Right cardiac atrium (tissue), 5 donors: ENCODE measurements around the gene KIF21A. TPM values are rescaled to one million over a fixed set of nuclear protein-coding genes. Genes with fewer than 3 reads are reported as not detected.
"Not testable (repeated sequence)": the region's sequence is repeated elsewhere in the genome, so short reads cannot be mapped to it uniquely, and the experiment has no call there.

Experiments
- ATAC-seq, 2 donors: fragments of 200-7000 bp; cut with Tn5 transposase; one replicate each; pipeline versions ENCODE4 v1.8.0 to v1.9.1; 2020; ENCODE audit warnings: moderate library complexity in 2 of 2, mild to moderate bottlenecking in 1 of 2
- DNase-seq, 3 donors: peaks; one replicate each; pipeline ENCODE4 v3.0.0-alpha.2; 2020
- H3K27ac ChIP-seq: one replicate; pipeline ENCODE4 v1.5.1; 2013; ENCODE audit warnings: mild to moderate bottlenecking, low read length, control low read depth, moderate library complexity
- H3K27me3 ChIP-seq: one replicate; pipeline ENCODE4 v1.6.1; 2013; ENCODE audit not compliant: control insufficient read depth, insufficient read depth
- H3K4me1 ChIP-seq: one replicate; pipeline ENCODE4 v1.6.1; 2013; ENCODE audit warnings: low read length; ENCODE audit not compliant: control insufficient read depth, insufficient read depth
- H3K4me3 ChIP-seq: one replicate; pipeline ENCODE4 v1.5.1; 2013; ENCODE audit warnings: low read length, control low read depth
- H3K9me3 ChIP-seq: one replicate; pipeline ENCODE4 v1.6.1; 2013; ENCODE audit warnings: low read length; ENCODE audit not compliant: control insufficient read depth
- WGBS: extraction: QIAGEN DNeasy Blood & Tissue Kit; methylation state at CpG from one replicate; pipeline ENCODE4 v1.1.7; 2013; 5-methylcytosine and 5-hydroxymethylcytosine counted together
- intact Hi-C, 4 donors: fragments of 100-400 bp; cut with DNase I; formaldehyde crosslinking; loops; one replicate each; pipeline versions ENCODE4 v1.11.0 to v1.14.0; 2022 to 2023
- long read RNA-seq, 4 donors: library from polyadenylated mRNA; unstranded; transcript quantifications; one replicate each; pipeline ENCODE4 v2.0.0, GENCODE V29; 2020 to 2021
- polyA plus RNA-seq: library from polyadenylated mRNA; stranded (reverse); fragments of 200-250 nt; gene quantifications from one replicate; pipeline ENCODE4 v1.2.3, GENCODE V29; 2013
- total RNA-seq, 4 donors: library from RNA; stranded (reverse); fragmentation: NEBNext Ultra II Directional; extraction: Animal tissue kit (Norgen Biotek cat#: 25700); gene quantifications; one replicate each; pipeline ENCODE4 v1.2.1, GENCODE V29; 2021
- donor health status: healthy with polysubstance abuse.
- donor health status: DM: no; HTN: yes; CAD: no.
- donor health status: DM: no; HTN: no; CAD: no.
- donor health status: DM: no; HTN: yes; CAD: no; lungs with severe emphysema.
- donor health status: DM: yes; HTN: yes; CAD: no.

KIF21A gene, protein sequence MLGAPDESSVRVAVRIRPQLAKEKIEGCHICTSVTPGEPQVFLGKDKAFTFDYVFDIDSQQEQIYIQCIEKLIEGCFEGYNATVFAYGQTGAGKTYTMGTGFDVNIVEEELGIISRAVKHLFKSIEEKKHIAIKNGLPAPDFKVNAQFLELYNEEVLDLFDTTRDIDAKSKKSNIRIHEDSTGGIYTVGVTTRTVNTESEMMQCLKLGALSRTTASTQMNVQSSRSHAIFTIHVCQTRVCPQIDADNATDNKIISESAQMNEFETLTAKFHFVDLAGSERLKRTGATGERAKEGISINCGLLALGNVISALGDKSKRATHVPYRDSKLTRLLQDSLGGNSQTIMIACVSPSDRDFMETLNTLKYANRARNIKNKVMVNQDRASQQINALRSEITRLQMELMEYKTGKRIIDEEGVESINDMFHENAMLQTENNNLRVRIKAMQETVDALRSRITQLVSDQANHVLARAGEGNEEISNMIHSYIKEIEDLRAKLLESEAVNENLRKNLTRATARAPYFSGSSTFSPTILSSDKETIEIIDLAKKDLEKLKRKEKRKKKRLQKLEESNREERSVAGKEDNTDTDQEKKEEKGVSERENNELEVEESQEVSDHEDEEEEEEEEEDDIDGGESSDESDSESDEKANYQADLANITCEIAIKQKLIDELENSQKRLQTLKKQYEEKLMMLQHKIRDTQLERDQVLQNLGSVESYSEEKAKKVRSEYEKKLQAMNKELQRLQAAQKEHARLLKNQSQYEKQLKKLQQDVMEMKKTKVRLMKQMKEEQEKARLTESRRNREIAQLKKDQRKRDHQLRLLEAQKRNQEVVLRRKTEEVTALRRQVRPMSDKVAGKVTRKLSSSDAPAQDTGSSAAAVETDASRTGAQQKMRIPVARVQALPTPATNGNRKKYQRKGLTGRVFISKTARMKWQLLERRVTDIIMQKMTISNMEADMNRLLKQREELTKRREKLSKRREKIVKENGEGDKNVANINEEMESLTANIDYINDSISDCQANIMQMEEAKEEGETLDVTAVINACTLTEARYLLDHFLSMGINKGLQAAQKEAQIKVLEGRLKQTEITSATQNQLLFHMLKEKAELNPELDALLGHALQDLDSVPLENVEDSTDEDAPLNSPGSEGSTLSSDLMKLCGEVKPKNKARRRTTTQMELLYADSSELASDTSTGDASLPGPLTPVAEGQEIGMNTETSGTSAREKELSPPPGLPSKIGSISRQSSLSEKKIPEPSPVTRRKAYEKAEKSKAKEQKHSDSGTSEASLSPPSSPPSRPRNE (N-terminal part only)
- total RNA-seq: 10 to 100 TPM; 36.4 to 58.7 (median 41.5) TPM
- polyA plus RNA-seq: 26.1 TPM
- long read RNA-seq, donor 1, partial matches to known transcripts: 17 of 18 reads
- long read RNA-seq, donor 1, other reads (novel, unspliced or antisense): 1 of 18 reads
- long read RNA-seq, donor 2, partial matches to known transcripts: 3 of 3 reads
- long read RNA-seq, donor 2, other reads (novel, unspliced or antisense): 0 of 3 reads
- long read RNA-seq, donor 3, partial matches to known transcripts: 68 of 83 reads
- long read RNA-seq, donor 3, other reads (novel, unspliced or antisense): 14 of 83 reads
- long read RNA-seq, donor 4, partial matches to known transcripts: 4 of 8 reads
- long read RNA-seq, donor 4, other reads (novel, unspliced or antisense): 4 of 8 reads

DNA sequence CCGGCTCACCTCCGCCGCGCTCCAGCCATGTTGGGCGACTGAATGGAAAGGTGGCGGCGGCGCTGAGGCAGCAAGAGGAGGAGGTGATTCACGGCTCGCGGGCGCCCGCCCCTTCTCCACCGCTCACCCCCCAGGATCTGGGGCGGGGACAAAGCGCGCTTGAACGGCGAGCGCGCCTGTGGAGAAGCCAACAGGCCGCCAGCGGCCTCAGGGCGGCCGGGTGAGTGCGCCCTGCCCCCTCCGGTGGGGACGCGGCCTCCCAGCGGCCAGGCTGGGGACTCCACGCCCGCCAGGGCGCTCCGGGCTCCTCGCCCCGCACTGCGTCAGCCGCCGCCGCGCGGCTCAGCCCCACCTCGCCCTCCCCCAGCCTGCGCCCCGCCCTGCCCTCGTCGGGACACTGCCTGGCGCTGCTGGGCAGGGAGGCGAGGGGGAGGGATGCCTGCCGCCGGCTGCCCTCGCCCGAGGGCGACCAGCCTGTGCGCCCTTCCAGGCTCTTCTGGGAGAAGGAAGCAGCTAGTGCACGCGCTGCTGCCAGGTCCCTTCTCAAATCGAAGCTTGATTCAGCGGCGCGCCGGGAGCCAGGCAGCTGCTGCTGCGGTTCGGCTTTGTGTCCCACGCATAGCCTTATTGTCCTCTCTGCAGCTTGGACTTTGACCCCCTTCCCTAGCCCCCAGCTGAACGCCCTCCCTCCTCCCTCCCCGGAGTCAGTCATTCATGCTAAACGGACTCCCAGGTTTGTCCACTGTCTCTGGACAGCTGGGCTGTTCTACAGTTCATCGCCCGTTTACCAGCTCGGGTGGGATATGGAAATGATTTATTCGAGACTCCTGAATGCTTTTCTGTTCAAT, at the start of gene KIF21A:
KIF21A (minus strand) TSS at position 40 of the 848 bp plus-strand sequence. CDS start 150 bp downstream, outside the sequence.
- peak within 1 kb of the TSS; percentile 81 for H3K27ac ChIP-seq
- H3K27me3 ChIP-seq: no peaks in the 10 kb centered on the region
- ATAC-seq (peak; percentile 98 to 99), DNase-seq (peak; percentile 93 to 96 (median 96))
- peak within 1 kb of the TSS; percentile 82 for H3K4me3 ChIP-seq
- H3K9me3 ChIP-seq: no peaks in the 10 kb centered on the region
- WGBS: under 1% methylated on average over 72 of the region's 72 CpGs
- H3K4me1 ChIP-seq: peaks cover 2% of the 10 kb centered on the region
- intact Hi-C loops: no loop called here

DNA sequence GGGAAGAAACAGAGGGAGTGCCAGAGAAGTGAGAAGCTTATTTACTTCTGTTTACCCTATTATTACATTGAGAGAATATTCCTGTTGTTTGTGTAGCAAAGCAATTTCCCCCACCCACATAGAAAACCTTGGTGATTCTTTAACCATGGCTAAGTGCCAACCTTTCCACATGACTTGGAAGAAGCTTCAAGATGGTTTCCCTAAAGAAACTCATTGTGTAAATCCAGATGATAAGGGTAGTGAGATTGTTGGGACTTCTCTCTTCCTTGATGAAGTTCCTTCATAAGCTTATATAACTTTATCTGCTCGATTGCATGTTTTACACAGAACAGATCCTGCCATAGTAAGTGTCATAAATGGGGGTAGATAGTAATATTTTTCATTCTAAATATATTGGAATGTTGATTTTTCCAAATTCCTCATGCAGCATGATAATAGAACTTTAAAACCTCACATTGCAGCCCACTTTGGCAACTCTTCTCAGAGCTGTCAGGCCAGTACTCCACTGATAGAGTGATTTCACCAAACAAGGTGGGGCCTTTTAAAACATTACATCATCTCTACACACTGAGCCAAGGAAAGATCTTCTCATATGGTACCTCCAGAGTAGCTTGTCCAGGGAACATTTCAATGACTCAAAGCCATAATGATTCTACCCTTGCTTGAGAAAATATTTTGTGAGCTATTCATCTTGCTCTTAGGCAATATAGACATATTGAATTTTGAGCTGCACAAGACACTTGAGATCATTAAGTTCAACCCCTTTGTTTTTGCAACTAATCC, 47.8 kb upstream of the KIF21A start:
- no peaks in the 10 kb centered on the region for H3K9me3 ChIP-seq
- ATAC-seq: peak; percentile 31 to 56
- no peaks in the 10 kb centered on the region for H3K4me1 ChIP-seq
- H3K27me3 ChIP-seq: no peaks in the 10 kb centered on the region
- no peak for DNase-seq
- H3K27ac ChIP-seq: no peak overlapping the region
- no peak overlapping the region for H3K4me3 ChIP-seq
- 44% methylated on average over 1 of the region's 1 CpG for WGBS
- intact Hi-C loops: no loop called here

DNA sequence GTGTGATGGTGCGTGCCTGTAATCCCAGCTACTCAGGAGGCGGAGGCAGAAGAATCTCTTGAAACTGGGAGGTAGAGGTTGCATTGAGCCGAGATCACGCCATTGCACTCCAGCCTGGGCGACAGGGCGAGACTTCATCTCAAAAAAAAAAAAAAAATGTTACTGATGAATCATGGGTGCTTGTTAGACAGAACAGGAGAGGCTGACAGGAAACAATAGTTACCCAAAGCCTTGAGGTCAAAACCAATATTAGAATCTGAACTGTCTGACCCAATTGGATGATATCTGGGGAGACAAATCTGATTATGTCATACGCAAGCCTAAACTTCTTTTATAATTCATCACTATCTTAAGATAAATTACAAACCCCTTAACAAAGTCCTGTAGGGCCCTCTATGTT, 40.7 kb upstream of the KIF21A start:
- 93% methylated on average over 7 of the region's 7 CpGs for WGBS

DNA sequence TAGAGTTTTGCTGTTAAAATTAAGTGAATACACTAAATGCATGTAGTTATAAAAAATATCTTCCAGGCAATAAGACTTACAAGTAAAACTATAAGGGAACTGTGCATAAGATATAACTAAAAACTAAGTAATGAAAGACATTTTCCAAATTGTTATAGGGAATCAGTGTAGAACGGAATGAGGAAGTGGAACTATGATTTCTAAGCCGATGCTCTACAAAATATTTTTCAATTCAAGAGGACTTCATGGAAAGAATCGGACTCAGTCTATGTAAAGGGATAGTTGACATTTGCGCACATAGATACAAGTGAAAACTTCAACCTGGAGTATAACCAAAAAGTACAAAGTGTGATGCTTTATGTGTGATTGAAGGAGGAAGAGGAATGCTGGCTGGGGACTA, 40.1 kb upstream of the KIF21A start:
- intact Hi-C loops: no loop called here
- H3K4me1 ChIP-seq: no peaks in the 10 kb centered on the region
- H3K4me3 ChIP-seq: no peak overlapping the region
- ATAC-seq (no peak), DNase-seq (no peak)
- 82% methylated on average over 4 of the region's 4 CpGs for WGBS
- no peaks in the 10 kb centered on the region for H3K9me3 ChIP-seq
- H3K27me3 ChIP-seq: no peaks in the 10 kb centered on the region
- H3K27ac ChIP-seq: no peak overlapping the region

More for the DNA sequence above, 40.7 kb upstream of the KIF21A start:
- no peak overlapping the region for H3K4me3 ChIP-seq
- DNase-seq (no peak), ATAC-seq (no peak)
- H3K27ac ChIP-seq: no peak overlapping the region
- intact Hi-C loops: no loop called here
- H3K4me1 ChIP-seq: no peaks in the 10 kb centered on the region
- H3K27me3 ChIP-seq: no peaks in the 10 kb centered on the region
- no peaks in the 10 kb centered on the region for H3K9me3 ChIP-seq

DNA sequence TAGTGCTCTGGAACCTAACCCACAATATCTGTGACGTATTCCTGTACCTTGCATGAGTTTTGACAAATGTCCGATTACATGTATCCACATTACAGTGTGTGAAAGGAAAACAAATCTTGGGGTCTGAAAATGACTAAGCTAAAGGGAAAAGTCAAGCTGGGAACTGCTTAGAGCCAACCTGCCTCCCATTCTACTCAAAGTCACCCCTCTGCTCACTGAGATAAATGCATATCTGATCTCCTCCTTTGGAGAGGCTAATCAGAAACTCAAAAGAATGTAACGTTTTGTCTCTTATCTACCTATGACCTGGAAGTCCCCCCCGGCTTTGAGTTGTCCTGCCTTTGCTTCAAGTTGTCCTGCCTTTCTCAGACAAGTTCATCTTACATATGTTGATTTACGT, 34.0 kb upstream of the KIF21A start:
- no peak for DNase-seq
- 75% methylated on average over 5 of the region's 5 CpGs for WGBS
- Histone ChIP-seq H3K4me3 (no peak overlapping the region), H3K9me3 (no peaks in the 10 kb centered on the region), H3K27ac (no peak overlapping the region), H3K4me1 (no peaks in the 10 kb centered on the region), H3K27me3 (no peaks in the 10 kb centered on the region)
- intact Hi-C loops: no loop called here
- no peak for ATAC-seq

DNA sequence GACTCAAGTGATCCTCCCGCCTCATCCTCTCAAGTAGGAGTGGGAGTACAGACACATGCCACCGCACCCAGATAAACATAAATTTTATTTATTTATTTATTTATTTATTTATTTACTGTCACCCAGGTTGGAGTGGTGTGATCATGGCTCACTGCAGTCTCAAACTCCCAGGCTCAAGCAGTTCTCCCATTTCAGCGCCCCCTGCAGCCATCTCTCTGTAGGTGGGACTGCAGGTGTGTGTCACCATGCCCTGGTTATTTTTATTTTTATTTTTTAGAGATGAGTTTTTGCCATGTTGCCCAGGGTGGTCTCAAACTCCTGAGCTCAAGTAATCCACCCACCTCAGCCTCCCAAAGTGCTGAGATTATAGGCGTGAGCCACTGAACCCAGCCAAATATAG, 33.2 kb upstream of the KIF21A start:
- no peak for DNase-seq
- no peaks in the 10 kb centered on the region for H3K27me3 ChIP-seq
- 89% methylated on average over 4 of the region's 4 CpGs for WGBS
- H3K4me1 ChIP-seq: no peaks in the 10 kb centered on the region
- no peak for ATAC-seq
- H3K9me3 ChIP-seq: no peaks in the 10 kb centered on the region
- intact Hi-C loops: no loop called here
- H3K4me3 ChIP-seq: no peak overlapping the region
- H3K27ac ChIP-seq: no peak overlapping the region

DNA sequence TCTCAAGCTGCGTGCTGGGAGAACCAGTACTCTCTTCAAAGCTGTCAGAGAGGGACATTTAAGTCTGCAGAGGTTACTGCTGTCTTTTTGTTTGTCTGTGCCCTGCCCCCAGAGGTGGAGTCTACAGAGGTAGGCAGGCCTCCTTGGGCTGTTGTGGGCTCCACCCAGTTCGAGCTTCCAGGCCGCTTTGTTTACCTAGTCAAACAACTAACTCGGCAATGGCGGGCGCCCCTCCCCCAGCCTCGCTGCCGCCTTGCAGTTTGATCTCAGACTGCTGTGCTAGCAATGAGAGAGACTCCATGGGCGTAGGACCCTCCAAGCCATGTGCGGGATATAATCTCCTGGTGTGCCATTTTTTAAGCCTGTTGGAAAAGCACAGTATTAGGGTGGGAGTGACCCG, 32.2 kb upstream of the KIF21A start:
- H3K4me3 ChIP-seq, intact Hi-C loops, H3K27ac ChIP-seq, DNase-seq, H3K27me3 ChIP-seq, ATAC-seq, H3K4me1 ChIP-seq, H3K9me3 ChIP-seq: not testable (repeated sequence)
- WGBS: 92% methylated on average over 11 of the region's 11 CpGs

DNA sequence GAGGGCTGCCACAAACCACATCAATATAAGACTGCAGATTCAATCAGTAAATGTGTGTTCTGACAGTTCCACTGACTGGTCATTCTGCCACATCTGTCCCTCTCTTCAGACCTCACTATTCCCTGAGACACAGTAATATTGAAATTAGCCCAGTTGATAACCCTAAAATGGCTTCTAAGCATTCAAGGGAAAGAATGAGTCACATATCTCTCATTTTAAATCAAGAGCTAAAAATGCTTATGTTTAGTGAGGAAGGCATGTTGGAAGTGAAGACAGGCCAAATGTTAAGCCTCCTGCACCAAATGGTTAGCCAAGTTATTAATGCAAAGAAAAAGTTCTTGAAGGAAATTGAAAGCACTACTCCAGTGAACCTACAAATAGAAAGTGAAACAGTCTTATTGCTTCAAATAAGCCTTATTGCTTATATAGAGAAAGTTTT, 24.5 kb upstream of the KIF21A start:
- intact Hi-C loops: no loop called here
- Histone ChIP-seq H3K27me3 (no peaks in the 10 kb centered on the region), H3K4me3 (no peak overlapping the region), H3K4me1 (peaks cover 2% of the 10 kb centered on the region), H3K27ac (no peak overlapping the region), H3K9me3 (no peaks in the 10 kb centered on the region)
- no peak for DNase-seq
- ATAC-seq: no peak

DNA sequence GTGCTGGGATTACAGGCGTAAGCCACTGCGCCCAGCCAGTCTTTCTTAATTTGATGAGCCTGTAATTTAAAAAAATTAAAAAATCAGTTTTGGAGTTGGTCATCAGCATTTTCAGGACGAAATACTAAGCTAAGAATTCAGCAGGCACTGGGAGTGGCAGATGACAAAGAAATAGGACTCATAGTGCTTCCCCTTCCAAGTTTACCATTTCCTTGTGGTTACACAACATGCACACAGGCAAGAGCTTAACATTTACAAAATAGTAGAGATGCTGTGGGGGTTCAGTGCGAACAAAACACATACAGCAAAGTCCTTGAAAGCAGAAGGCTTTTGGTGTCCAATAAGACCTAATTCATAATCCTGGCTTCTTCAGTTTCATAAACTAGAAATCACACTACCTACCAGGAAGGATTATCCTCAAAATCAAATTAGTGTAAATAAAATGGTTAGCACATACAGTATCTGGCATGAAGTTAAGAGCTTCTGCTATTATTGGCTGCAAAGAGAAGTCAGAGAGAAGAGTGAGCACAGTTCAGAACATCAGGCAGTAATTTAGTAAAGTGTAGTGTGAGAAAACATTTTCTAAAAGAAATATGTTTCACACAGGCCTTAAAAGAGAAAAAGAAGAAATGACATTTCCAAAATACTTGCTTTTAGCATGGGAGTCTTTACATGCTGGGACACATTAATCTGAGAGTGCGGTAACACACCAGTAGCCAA, 22.2 kb upstream of the KIF21A start:
- Histone ChIP-seq H3K27me3 (no peaks in the 10 kb centered on the region), H3K4me1 (peaks cover 2% of the 10 kb centered on the region), H3K9me3 (no peaks in the 10 kb centered on the region), H3K4me3 (no peak overlapping the region), H3K27ac (no peak overlapping the region)
- no peak for DNase-seq
- intact Hi-C loops: no loop called here
- ATAC-seq: no peak
- WGBS: 89% methylated on average over 5 of the region's 5 CpGs
